Measurements from ENCODE around the gene UBE2U.

The UBE2U gene

DNA sequence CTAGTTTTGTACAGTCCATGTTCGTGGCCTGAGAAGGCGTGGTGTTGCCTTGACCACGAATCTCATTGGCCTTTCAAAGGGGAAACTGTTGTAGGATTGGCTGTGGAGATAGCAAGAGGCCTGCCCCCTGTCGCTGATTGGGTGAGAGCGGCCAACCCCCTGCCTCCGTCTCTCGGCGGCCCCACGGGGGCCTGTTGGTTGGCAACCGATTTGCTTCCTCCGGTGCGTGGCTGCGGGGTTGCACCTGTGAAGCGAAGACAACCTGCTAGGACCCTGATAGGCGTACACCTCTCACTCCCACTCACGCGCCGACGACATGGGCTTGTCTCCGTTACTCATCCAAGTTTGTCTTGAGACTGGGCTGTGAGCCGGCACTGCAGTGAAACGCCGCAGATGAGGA is at the start of gene UBE2U:
TSS of gene UBE2U (plus strand) at position 204 of the 400 bp plus-strand sequence. CDS start 428 bp downstream, outside the sequence.
- DNase-seq = no peak

DNA sequence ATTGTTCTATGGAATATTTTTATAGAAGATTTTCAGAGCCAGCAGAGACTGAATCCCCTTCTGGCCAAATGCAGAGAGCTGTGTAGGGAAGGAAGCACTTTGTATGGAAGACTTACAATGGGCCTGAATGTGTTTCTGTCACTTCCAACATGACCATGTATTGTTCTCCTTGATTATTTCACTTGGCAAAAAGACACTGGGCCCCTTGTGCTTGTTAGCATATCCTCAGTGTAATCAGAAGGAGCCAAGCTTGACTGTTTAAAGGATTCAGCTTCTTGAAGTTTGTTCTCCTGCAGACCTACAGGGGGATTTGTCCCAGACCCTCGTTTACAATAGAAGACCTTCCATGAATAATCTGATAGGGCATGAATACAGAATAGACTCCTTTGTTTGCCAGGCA is 48.1 kb upstream of the UBE2U start:
- DNase-seq = no peak

- peak; percentile 67 for DNase-seq
Measured at GRCh38 chr1:64161357-64161941, 42.0 kb upstream of the UBE2U start.

- DNase-seq = no peak
Measured at GRCh38 chr1:64162151-64162550, 41.3 kb upstream of the UBE2U start.

DNA sequence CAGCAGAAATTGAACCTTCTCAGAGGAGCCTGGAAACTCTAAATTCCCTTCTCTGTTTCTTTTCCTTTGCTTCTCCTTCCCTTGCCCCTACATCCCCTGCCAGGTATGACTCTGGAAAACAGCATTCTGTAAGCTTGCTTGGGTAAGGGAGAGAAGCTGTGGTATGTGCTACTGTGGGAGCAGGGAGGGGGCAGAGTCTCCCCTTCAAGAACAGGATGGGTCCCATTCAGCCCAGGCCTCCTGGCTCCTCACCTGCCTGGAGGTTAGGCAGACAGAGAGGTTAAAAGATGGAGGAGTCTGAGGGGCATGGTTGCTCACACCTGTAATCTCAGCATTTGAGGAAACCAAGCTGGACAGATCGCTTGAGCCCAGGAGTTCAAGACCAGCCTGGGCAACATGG is 40.6 kb upstream of the UBE2U start:
- no peak for DNase-seq

DNA sequence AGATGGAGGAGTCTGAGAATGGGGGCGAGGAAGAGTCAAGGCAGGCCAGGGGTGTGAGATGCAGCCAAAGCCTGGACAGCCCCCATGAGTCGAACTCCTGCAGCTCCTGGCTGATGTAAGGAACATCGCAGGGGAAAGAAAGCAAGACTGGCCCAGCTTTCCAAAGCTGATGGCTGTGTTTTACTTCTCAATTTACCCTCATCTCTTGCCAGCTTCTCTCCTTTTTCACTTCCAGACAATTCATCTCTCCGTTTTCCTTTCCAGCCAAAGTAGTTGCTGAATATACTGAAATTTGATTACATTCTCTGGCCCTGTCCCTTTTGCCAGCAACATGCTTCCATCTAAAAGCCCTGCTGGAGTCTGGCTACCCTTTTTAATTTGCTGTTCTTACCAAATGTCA is 40.0 kb upstream of the UBE2U start:
- no peak for DNase-seq

DNA sequence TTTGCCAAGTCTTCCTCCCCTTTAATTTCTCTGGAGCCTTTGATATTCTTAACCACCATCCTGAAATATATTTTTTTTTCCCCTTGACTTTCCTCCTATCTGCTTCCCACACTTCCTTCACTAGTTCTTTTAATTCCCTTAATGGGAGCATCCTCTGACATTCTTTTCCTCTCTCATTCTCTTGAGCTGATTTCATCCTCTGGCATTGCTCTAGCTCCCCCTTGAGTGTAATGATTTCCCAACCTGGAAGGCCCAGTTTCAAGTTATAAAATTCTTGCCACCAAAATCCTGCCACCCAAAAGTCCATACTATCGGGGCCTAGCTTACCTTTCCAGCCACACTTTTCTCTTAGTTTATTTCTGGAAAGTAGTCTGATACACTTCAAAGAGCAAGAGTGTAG is 39.5 kb upstream of the UBE2U start:
- DNase-seq = peak; percentile 58

DNA sequence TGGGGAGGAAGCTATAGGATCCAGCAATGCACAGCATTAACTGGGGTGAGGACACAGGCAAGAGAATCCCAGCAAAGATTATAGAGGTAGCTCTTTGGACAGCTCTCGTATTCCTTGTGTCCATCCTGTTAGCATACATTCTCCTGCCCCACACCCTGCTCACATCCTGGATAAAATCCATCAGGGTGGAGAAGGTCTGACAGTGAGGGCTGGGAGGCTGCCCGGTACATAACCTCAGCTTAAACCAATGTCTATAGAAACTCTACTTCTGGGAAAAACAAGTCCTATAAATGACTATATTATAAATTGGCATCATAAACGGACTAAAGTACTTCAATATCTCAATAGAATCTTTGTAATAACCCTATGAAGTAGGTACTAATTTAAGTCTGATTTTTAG is 36.8 kb upstream of the UBE2U start:
- no peak for DNase-seq

GRCh38 chr1:64167176-64167575 is 36.2 kb upstream of the UBE2U start:
- peak; percentile 41 for DNase-seq

DNA sequence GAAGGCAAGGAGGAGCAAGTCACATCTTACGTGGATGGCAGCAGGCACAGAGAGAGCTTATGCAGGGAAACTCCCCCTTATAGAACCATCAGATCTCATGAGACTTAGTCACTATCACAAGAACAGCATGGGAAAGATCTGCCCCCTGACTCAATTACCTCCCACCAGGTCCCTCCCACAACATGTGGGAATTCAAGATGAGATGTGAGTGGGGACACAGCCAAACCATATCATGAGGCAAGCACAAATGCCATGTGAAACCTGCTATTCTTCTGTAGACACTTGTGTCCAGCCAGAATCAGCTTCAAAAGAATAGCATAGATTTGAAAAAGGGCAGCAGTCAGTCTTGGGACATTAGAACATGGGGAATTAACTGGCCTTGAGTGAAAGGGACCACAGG is 32.2 kb upstream of the UBE2U start:
- peak; percentile 26 for DNase-seq

DNA sequence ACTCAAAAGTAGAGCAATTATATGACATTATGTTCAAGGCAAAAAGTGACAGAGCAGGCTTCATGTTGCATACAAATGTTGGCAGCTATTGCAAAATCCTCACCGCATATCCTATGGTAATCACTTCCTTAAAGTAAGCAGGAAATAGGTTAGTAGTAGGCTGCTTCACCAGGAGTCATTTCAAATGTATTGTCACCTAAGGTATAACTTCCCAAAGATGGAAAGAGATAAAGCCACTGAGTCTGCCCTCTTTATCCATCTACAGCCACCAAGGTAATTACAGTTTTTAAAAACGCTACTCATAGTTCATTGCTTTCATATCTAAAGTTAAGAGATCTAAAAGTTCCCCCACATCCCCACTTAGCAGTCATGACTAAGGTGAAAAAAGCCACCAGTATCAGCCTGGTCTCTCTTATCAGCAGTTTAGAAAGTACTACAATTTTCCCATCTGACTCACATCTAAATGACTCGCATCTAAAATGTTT is 31.6 kb upstream of the UBE2U start:
- peak; percentile 77 for DNase-seq

GRCh38 chr1:64172458-64172983 is 30.9 kb upstream of the UBE2U start:
- peak; percentile 76 for DNase-seq

- DNase-seq = no peak
Measured at GRCh38 chr1:64173336-64173940, 30.0 kb upstream of the UBE2U start.

- DNase-seq = no peak
Measured at GRCh38 chr1:64175639-64176038, 27.8 kb upstream of the UBE2U start.

GRCh38 chr1:64176659-64177058 is 26.8 kb upstream of the UBE2U start:
- DNase-seq = no peak

GRCh38 chr1:64179588-64179987 is 23.8 kb upstream of the UBE2U start:
- DNase-seq = no peak

- no peak for DNase-seq
Measured at GRCh38 chr1:64182207-64182606, 21.2 kb upstream of the UBE2U start.

DNA sequence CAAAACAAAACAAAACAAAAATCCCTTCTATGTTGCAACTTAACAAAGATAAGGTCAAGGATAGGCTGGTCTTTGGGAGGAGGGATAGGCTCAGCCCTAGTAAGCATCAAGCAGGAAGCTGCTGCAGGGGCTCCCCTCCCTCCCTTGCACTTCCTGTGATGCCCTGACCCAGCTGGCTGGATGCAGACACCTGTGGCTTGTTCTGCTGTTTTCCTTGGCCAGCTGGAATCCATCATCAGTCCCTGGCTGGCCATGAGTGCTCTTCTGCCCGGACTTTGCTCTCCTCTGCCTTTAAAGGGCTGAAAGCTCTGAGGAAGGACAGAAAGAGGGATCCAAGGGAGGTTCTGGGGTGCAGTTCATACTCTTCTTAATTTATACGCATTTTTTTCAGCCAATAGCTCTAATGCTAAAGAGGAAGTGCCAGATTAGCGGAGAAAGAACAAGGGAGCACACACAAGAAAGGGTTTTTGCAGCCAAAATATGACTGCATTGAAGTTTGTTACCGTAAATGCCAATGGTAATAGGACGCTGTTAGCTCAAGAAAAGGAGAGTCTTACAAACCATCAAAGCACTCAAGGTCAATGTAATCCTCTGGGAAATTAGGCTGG is 19.9 kb upstream of the UBE2U start:
- no peak for DNase-seq

GRCh38 chr1:64184003-64184440 is 19.4 kb upstream of the UBE2U start:
- peak; percentile 74 for DNase-seq

DNA sequence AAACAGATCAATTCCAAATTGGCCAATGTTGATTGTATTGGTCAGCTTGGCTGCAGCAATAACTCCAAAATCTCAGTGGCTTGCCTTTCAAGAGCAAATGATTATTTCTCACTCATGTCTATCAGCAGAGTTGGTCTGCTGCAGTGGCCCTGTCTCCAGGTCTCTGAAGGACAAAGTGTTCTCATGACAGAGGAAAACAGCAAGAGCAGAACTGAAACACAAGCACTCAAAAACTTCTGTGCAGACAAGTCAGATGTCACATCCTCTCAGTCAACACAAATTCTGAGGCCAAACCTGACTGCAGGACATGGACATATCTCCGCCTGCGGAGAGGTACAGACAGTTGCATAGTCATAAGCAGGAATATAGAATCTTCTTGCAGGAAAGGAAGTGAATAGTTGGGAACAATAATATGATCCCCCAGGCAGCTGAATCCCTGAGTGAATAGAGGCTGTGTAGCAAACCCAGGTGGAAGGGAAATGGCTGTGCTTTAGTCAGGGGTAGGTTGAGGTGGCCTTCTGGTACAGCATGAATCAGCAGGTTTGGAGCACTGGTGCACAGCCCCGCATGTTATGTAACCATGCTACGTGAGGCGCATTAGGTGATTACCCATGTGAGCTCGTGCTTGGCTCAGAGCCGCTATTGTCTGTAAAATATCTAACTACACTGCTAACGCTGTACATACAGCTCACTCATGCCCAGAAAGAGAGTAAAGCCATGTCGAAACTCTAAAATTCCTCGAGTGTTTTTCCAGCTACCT is 17.1 kb upstream of the UBE2U start:
- DNase-seq = no peak

GRCh38 chr1:64186898-64187280 is 16.5 kb upstream of the UBE2U start:
- DNase-seq = no peak

GRCh38 chr1:64187646-64188045 is 15.8 kb upstream of the UBE2U start:
- DNase-seq = no peak

- no peak for DNase-seq
Measured at GRCh38 chr1:64192290-64192689, 11.1 kb upstream of the UBE2U start.
